Kasumi-1 (cell line): ENCODE data around the gene ZNF581.

Source experiments
- DNase-seq, 2 experiments: peaks; one replicate each; lab custom pipeline; 2025; lab: John Stamatoyannopoulos, UW

ZNF581 gene

GRCh38 chr19:55648585-55649267 is 5.3 kb downstream of the ZNF581 start:
- no peak for DNase-seq

GRCh38 chr19:55649268-55650125 is 6.0 kb downstream of the ZNF581 start:
- no peak for DNase-seq

GRCh38 chr19:55650126-55650557 is 6.7 kb downstream of the ZNF581 start:
- DNase-seq = no peak

GRCh38 chr19:55650602-55651230 is 7.3 kb downstream of the ZNF581 start:
- no peak for DNase-seq

- DNase-seq = no peak
These were observed 7.8 kb downstream of the ZNF581 start for GRCh38 chr19:55651236-55651635.

- DNase-seq = no peak
These were observed 9.1 kb downstream of the ZNF581 start for GRCh38 chr19:55652311-55653128.

- peak; percentile 93 to 94 for DNase-seq
These were observed 10.3 kb downstream of the ZNF581 start for GRCh38 chr19:55653651-55654322.

GRCh38 chr19:55654323-55654867 is 10.9 kb downstream of the ZNF581 start:
- peak; percentile 99 for DNase-seq

GRCh38 chr19:55654868-55655647 is 11.6 kb downstream of the ZNF581 start, which contains the start of gene U2AF2:
Gene U2AF2 (plus strand): TSS chr19:55655035. CDS start chr19:55655105, 70 bp downstream.
- peak; percentile 92 to 96 for DNase-seq

GRCh38 chr19:55655648-55656040 is 12.2 kb downstream of the ZNF581 start:
- no peak for DNase-seq

GRCh38 chr19:55656552-55656951 is 13.1 kb downstream of the ZNF581 start:
- no peak for DNase-seq

GRCh38 chr19:55656988-55657747 is 13.7 kb downstream of the ZNF581 start:
- DNase-seq = peak; percentile 22 to 47

- no peak for DNase-seq
These were observed 15.5 kb downstream of the ZNF581 start for GRCh38 chr19:55658846-55659459.

- DNase-seq = no peak
These were observed 16.4 kb downstream of the ZNF581 start for GRCh38 chr19:55659822-55660221.

- no peak for DNase-seq
These were observed 17.0 kb downstream of the ZNF581 start for GRCh38 chr19:55660404-55660803.

GRCh38 chr19:55660991-55661390 is 17.5 kb downstream of the ZNF581 start:
- DNase-seq = no peak

GRCh38 chr19:55661826-55662225 is 18.4 kb downstream of the ZNF581 start:
- DNase-seq = peak; percentile 28 to 36

GRCh38 chr19:55663846-55664536 is 20.5 kb downstream of the ZNF581 start:
- no peak for DNase-seq
